ENCODE results near the gene FUNDC2. TPM values are rescaled to one million over a fixed set of nuclear protein-coding genes. Genes with fewer than 3 reads are reported as not detected.

The FUNDC2 gene, protein sequence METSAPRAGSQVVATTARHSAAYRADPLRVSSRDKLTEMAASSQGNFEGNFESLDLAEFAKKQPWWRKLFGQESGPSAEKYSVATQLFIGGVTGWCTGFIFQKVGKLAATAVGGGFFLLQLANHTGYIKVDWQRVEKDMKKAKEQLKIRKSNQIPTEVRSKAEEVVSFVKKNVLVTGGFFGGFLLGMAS
- 54.0 and 64.3 TPM in 2 replicates for total RNA-seq

DNA sequence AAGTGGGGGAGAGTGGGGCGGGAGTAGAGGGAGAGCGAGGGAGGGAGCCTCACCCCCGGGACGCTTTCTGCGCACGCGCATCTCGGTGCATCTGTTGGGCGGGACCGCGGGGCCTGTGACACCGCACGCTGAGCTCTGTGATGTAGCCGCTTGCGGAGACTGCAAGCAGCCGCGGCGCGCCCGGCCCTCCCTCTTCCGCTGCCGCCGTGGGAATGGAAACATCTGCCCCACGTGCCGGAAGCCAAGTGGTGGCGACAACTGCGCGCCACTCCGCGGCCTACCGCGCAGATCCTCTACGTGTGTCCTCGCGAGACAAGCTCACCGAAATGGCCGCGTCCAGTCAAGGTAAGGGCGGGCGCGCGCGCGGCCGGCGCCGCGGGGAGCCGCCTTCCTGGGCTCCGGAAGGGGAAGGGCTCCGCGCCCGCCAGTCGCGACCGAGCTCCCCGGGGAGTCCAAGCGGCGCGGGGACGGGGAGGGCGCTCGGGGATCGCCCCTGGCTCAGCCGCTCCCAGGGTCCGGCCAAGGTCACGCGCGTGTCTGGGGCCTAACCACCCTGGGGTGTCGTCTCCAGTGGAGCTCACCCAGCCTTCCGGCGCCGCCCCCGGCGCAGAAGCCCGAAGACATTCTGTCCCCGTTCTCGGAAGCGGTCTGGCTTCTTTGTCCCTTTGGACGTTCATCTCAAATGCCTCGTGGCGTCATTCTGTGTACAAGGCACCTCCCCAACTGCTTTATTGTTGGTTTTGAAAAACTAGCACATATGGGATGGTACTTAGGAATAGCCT lies at the start of gene FUNDC2:
TSS of gene FUNDC2 (plus strand) at position 118 of the 782 bp plus-strand sequence. CDS start at position 213, 95 bp downstream.

DNA sequence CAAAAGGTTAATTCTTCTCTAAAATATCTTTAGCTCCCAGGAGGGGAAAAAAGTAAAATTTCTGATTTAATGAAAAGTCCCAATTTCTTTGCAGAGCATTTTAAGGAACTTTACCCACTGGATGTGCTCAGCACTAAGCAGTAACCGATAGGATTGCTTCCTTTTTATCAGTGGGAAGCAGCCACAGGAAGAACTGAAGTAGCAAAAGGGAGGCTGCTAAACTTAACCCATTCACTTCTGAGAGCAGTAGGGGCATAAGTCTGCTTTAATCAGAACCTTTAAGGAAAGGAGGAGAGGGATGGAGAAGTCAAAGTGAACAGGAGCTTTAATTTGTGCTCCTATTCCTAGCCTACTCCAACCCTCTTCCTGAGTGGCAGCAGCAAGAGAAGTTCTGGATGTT lies 4.1 kb upstream of the FUNDC2 start, which contains the start of gene F8:
TSS of gene F8 (minus strand) at position 139 of the 400 bp plus-strand sequence. CDS start 171 bp downstream, outside the sequence.

DNA sequence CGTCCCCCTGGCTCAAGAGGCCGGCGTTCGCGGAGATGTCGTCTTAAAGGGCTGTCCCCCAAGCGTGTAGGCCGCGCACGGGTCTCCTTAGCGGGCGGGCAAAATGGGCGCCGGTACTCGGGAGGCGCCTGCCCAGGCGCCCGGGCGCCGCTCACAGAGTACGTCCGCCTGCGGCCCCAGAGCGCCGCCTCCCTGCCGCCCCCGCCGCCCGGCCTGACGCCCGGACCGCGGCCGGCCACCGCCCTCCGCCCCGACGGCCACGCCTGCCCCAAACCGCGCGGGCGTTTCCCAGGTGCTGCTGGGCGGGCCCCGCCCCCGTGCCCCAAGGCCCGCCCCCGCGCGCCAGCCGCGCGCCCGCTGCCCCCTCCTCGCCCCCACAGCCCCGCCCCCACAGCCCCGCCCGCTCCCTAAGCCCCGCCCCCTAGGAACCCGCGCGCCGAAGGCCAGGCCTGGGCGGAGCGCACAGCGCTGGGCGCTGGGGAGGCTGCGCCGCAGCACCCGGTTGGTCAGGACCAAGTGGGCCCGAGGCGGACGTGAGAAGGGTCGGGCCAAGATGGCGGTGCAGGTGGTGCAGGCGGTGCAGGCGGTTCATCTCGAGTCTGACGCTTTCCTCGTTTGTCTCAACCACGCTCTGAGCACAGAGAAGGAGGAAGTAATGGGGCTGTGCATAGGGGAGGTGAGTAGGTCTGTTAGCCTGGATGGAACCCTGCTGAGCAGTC lies 44.5 kb downstream of the FUNDC2 start, which contains the start of the genes BRCC3, CMC4 and MTCP1:
TSS of gene BRCC3 (plus strand) at position 534 of the 719 bp plus-strand sequence. CDS start at position 554, 20 bp downstream.
TSS of gene CMC4 (minus strand) at position 162 of the 719 bp plus-strand sequence. CDS start 7,113 bp downstream, outside the sequence.
TSS of gene MTCP1 (minus strand) at position 162 of the 719 bp plus-strand sequence. CDS start 5,126 bp downstream, outside the sequence.

Other genes starting within 250 kb of the FUNDC2 start
- 25.8 and 37.1 TPM in 2 replicates for gene MPP1, start 221.4 kb upstream of the FUNDC2 start, total RNA-seq
- gene SMIM9, start 192.2 kb upstream of the FUNDC2 start, total RNA-seq, result not detected in 2 replicates
- gene F8A1, start 140.5 kb upstream of the FUNDC2 start, total RNA-seq, result 2.1 and 2.3 TPM in 2 replicates
- 2.3 and 3.1 TPM in 2 replicates for gene F8, start 4.1 kb upstream of the FUNDC2 start, total RNA-seq
- gene CMC4, start 44.3 kb downstream of the FUNDC2 start, total RNA-seq, result 10.5 and 10.6 TPM in 2 replicates
- 1.4 and 2.9 TPM in 2 replicates for gene MTCP1, start 44.3 kb downstream of the FUNDC2 start, total RNA-seq
- 13.4 and 16.4 TPM in 2 replicates for gene BRCC3, start 44.7 kb downstream of the FUNDC2 start, total RNA-seq
- gene VBP1, start 189.6 kb downstream of the FUNDC2 start, total RNA-seq, result 42.5 and 68.2 TPM in 2 replicates
- 0.10 TPM in 1 of 2 replicates, not detected in the other for gene RAB39B, start 237.6 kb downstream of the FUNDC2 start, total RNA-seq

Measured in vein endothelial cell (primary cell).